Ishikawa (cell line): ENCODE data around the gene MATN1.

Source experiments
- CEBPB ChIP-seq: IDR thresholded peaks from 2 replicates; pipeline ENCODE4 v1.6.1; 2012
- CREB1 ChIP-seq: IDR thresholded peaks from 2 replicates; pipeline ENCODE4 v1.6.1; 2012; ENCODE audit warnings: low read depth
- EGR1 ChIP-seq: IDR thresholded peaks from 2 replicates; pipeline ENCODE4 v1.6.1; 2012
- EP300 ChIP-seq: IDR thresholded peaks from 2 replicates; pipeline ENCODE4 v1.6.1; 2012; ENCODE audit warnings: borderline replicate concordance
- FOXM1 ChIP-seq: IDR thresholded peaks from 2 replicates; pipeline ENCODE4 v1.6.1; 2012; ENCODE audit warnings: low read depth, borderline replicate concordance
- NFIC ChIP-seq: IDR thresholded peaks from 2 replicates; pipeline ENCODE4 v1.6.1; 2012
- RAD21 ChIP-seq: IDR thresholded peaks from 2 replicates; pipeline ENCODE4 v1.6.1; 2012; ENCODE audit warnings: low read depth
- TAF1 ChIP-seq: IDR thresholded peaks from 2 replicates; pipeline ENCODE4 v1.6.1; 2012; ENCODE audit warnings: low read depth, mild to moderate bottlenecking
- TCF12 ChIP-seq: IDR thresholded peaks from 2 replicates; pipeline ENCODE4 v1.6.1; 2012; ENCODE audit warnings: low read depth
- YY1 ChIP-seq: IDR thresholded peaks from 2 replicates; pipeline ENCODE4 v1.6.1; 2012; ENCODE audit warnings: low read depth
- ZBTB7A ChIP-seq: IDR thresholded peaks from 2 replicates; pipeline ENCODE4 v1.6.1; 2012; ENCODE audit warnings: low read depth
- TF ChIP-seq, protein P1 (sequence below): IDR thresholded peaks from 2 replicates; pipeline ENCODE4 v1.6.1; 2012; ENCODE audit warnings: low read depth, mild to moderate bottlenecking

DNA sequence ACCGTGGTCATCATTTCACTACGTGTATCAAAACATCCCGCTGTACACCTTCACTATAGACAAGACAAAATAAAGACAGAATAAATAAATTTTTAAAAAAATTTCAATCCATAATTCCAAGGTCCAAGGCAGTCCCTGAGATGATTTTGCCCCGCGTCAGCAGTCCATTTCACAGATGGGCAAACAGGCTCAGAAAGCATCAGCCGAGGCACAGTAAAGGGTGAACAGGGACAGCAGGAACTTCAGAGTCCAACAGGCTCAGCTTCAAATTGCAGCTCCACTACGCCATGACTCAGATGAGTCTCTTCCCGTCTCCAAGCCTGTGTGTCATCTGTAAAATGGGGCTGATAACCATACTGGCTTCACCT lies 15.0 kb downstream of the MATN1 start:
- TF ChIP-seq CREB1, result no peak
- TF ChIP-seq TCF12, result no peak
- TF ChIP-seq ZBTB7A, result no peak
- TF ChIP-seq, protein P1, sequence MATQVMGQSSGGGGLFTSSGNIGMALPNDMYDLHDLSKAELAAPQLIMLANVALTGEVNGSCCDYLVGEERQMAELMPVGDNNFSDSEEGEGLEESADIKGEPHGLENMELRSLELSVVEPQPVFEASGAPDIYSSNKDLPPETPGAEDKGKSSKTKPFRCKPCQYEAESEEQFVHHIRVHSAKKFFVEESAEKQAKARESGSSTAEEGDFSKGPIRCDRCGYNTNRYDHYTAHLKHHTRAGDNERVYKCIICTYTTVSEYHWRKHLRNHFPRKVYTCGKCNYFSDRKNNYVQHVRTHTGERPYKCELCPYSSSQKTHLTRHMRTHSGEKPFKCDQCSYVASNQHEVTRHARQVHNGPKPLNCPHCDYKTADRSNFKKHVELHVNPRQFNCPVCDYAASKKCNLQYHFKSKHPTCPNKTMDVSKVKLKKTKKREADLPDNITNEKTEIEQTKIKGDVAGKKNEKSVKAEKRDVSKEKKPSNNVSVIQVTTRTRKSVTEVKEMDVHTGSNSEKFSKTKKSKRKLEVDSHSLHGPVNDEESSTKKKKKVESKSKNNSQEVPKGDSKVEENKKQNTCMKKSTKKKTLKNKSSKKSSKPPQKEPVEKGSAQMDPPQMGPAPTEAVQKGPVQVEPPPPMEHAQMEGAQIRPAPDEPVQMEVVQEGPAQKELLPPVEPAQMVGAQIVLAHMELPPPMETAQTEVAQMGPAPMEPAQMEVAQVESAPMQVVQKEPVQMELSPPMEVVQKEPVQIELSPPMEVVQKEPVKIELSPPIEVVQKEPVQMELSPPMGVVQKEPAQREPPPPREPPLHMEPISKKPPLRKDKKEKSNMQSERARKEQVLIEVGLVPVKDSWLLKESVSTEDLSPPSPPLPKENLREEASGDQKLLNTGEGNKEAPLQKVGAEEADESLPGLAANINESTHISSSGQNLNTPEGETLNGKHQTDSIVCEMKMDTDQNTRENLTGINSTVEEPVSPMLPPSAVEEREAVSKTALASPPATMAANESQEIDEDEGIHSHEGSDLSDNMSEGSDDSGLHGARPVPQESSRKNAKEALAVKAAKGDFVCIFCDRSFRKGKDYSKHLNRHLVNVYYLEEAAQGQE, result no peak
- no peak for TF ChIP-seq FOXM1
- no peak for TF ChIP-seq NFIC
- TF ChIP-seq EP300, result no peak
- no peak for TF ChIP-seq YY1
- no peak for TF ChIP-seq EGR1
- TF ChIP-seq CEBPB, result no peak
- TF ChIP-seq TAF1, result no peak
- TF ChIP-seq RAD21, result no peak
